ENCODE measurements around the gene SHCBP1L.

SHCBP1L gene

DNA sequence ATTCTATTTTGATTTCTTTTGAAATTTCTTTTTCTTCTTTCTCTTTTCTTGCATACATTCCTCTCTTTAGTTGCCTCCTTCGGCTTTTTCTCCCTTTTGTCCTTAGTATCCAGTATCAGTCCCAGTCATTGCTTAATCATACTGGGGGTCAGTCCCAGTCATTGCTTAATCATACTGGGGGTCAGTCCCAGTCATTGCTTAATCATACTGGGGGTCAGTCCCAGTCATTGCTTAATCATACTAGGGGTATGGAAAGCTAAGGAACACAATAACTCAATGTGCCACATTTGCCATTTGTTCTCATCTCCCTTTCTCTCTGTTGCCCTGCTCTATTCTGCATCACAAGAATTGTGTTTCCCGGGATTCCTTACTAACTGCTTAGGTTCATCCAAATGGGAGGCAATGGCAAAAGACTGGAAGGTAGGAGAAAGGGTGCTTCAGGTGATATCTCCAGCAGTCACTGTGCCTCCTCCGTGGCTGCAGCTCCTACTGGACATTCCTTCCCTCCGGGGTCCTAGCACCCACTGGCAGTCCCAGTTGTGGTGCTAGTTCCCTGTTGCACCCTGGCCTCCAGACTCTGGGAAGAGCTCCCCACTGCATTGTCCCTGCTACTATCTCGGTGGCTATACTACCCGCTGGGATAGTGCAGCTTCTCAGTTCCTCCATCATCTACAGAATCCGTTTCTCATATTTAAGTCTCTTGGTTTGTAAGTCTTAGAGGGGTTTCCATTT, 37.6 kb upstream of the SHCBP1L start:
- no peak for TF ChIP-seq CTCF (IDR thresholded peaks at IDR 0.05)

DNA sequence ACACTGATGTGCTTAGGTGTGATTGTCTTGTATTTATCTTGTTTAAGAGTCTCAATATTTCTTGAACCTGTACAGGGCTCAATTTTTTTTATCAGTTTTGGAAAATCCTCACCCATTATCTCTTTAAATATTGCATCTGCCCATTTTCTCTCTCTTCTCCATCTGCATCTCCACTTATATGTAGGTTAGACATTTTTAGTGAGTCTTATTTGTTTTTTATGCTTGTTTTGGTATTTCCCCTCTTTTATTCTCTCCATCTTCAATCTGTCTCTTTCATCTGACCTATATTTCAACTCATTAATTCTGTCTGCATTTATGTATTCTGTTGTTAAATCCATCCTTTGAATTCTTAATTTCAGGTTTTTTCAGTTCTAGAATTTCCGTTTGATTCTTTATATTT, 32.9 kb upstream of the SHCBP1L start:
- TF ChIP-seq CTCF (IDR thresholded peaks at IDR 0.05), result no peak

GRCh38 chr1:182984621-182985020, 31.7 kb upstream of the SHCBP1L start:
- TF ChIP-seq CTCF (IDR thresholded peaks at IDR 0.05), result no peak

DNA sequence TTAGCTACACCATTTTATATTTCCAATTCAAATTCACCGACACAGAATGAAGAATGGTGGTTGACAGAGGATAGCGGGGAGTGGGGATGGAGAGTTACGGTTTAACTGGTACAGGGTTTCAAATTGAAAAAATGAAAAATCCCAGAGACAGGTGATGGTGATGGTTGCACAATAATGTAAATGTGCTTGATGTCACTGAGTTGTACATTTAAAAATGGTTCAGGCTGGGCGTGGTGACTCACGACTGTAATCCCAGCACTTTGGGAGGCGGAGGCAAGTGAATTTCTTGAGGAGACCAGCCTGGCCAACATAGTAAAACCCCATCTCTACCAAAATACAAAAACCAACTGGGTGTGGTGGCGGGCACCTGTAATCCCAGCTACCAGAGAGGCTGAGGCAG, 31.2 kb upstream of the SHCBP1L start:
- TF ChIP-seq CTCF (IDR thresholded peaks at IDR 0.05), result no peak

GRCh38 chr1:182978151-182978853, 25.3 kb upstream of the SHCBP1L start:
- no peak for TF ChIP-seq CTCF (IDR thresholded peaks at IDR 0.05)

GRCh38 chr1:182977480-182977879, 24.5 kb upstream of the SHCBP1L start:
- no peak for TF ChIP-seq CTCF (IDR thresholded peaks at IDR 0.05)

DNA sequence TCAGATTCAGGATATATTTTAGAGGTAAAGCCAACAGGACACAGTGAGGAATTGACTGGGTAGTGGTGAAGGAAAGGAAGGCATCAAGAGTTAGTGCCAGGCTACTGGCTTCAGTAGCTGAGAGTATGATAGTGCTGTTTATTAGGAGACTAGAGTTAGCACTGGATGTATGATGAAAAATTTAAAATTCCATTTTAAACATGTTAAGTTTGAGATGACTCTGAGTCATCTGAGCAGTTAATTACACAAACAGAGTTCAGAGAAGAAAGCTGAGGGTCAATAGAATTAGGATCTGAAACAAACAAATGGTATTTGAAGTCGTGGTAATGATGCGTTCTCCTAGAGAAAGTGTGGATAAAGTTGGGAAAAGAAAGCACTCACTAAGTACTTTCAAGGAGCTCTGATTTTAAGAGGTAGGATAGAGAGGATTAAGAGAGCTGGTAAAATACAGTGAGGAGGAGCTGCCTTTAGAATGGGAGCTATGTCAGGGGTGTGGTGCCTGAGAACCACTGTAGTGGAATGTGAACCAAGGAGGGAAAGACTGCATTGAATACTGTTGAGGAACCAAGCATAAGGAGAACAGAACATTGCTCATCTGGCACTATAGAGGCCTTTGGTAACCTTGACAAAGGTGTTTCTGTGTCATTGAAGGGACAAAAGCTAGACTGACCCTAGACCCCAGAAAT, 21.7 kb upstream of the SHCBP1L start:
- TF ChIP-seq CTCF (IDR thresholded peaks at IDR 0.05), result no peak
